Right atrium auricular region (tissue), 2 donors: ENCODE measurements around the gene SKAP1. TPM values are rescaled to one million over a fixed set of nuclear protein-coding genes. Genes with fewer than 3 reads are reported as not detected.
"Not testable (repeated sequence)": the region's sequence is repeated elsewhere in the genome, so short reads cannot be mapped to it uniquely, and the experiment has no call there.

Source experiments
- DNase-seq: peaks from one replicate; pipeline ENCODE4 v3.0.0-alpha.2; 2019; ENCODE audit warnings: low spot score
- H3K27ac ChIP-seq, 2 donors: fragments of 200-600 bp; sonication (generic); 1 replicate in 1 of 2; 2 replicates in 1 of 2; pipeline ENCODE4 v1.5.1; 2016 to 2019
- H3K27me3 ChIP-seq, 2 donors: fragments of 200-600 bp; sonication (generic); one replicate each; pipeline versions ENCODE4 v1.5.1 to v1.6.0; 2017 to 2019
- H3K36me3 ChIP-seq: fragments of 200-600 bp; sonication (generic); one replicate; pipeline ENCODE4 v1.5.1; 2016
- H3K4me1 ChIP-seq, 2 donors: fragments of 200-600 bp; sonication (generic); one replicate each; pipeline versions ENCODE4 v1.5.1 to v1.6.0; 2017 to 2019
- H3K4me3 ChIP-seq, 2 donors: fragments of 200-600 bp; sonication (generic); 1 replicate in 1 of 2; 2 replicates in 1 of 2; pipeline ENCODE4 v1.5.1; 2017 to 2019; ENCODE audit warnings: mild to moderate bottlenecking in 1 of 2, moderate library complexity in 1 of 2
- H3K9me3 ChIP-seq, 2 donors: fragments of 200-600 bp; sonication (generic); one replicate each; pipeline ENCODE4 v1.5.1; 2019
- CTCF ChIP-seq, 2 donors: fragments of 200-600 bp; sonication (generic); IDR thresholded peaks; one replicate each; pipeline ENCODE4 v1.5.1; 2019; ENCODE audit warnings: antibody characterized with exemption in 2 of 2
- total RNA-seq, 2 donors: library from RNA; depleted of rRNA; stranded (reverse); fragments of >200 nt; gene quantifications; one replicate each; pipeline ENCODE4 v1.1.0, GENCODE V29; 2016

Gene SKAP1
- total RNA-seq, 2 donors from 2014 or later: not detected

- H3K4me1 ChIP-seq: no peaks in the 10 kb centered on the region
- no peaks in the 10 kb centered on the region for H3K27me3 ChIP-seq
- no peaks in the 10 kb centered on the region for H3K36me3 ChIP-seq
- no peak overlapping the region for H3K27ac ChIP-seq
- no peak overlapping the region for H3K4me3 ChIP-seq
- no peak for TF ChIP-seq CTCF (IDR thresholded peaks at IDR 0.05)
- DNase-seq: no peak
- H3K9me3 ChIP-seq: no peaks in the 10 kb centered on the region
Observed at GRCh38 chr17:48192321-48192731, 237.7 kb downstream of the SKAP1 start.

GRCh38 chr17:48191362-48191761 is 238.7 kb downstream of the SKAP1 start:
- no peak for TF ChIP-seq CTCF (IDR thresholded peaks at IDR 0.05)
- DNase-seq: no peak
- Histone ChIP-seq H3K36me3 (no peaks in the 10 kb centered on the region), H3K4me3 (no peak overlapping the region), H3K4me1 (no peaks in the 10 kb centered on the region), H3K27me3 (no peaks in the 10 kb centered on the region), H3K27ac (no peak overlapping the region), H3K9me3 (no peaks in the 10 kb centered on the region)

GRCh38 chr17:48190871-48191270 is 239.1 kb downstream of the SKAP1 start:
- Histone ChIP-seq H3K9me3 (no peaks in the 10 kb centered on the region), H3K27ac (no peak overlapping the region), H3K4me3 (no peak overlapping the region), H3K4me1 (no peaks in the 10 kb centered on the region), H3K27me3 (no peaks in the 10 kb centered on the region), H3K36me3 (no peaks in the 10 kb centered on the region)
- no peak for TF ChIP-seq CTCF (IDR thresholded peaks at IDR 0.05)
- no peak for DNase-seq

DNA sequence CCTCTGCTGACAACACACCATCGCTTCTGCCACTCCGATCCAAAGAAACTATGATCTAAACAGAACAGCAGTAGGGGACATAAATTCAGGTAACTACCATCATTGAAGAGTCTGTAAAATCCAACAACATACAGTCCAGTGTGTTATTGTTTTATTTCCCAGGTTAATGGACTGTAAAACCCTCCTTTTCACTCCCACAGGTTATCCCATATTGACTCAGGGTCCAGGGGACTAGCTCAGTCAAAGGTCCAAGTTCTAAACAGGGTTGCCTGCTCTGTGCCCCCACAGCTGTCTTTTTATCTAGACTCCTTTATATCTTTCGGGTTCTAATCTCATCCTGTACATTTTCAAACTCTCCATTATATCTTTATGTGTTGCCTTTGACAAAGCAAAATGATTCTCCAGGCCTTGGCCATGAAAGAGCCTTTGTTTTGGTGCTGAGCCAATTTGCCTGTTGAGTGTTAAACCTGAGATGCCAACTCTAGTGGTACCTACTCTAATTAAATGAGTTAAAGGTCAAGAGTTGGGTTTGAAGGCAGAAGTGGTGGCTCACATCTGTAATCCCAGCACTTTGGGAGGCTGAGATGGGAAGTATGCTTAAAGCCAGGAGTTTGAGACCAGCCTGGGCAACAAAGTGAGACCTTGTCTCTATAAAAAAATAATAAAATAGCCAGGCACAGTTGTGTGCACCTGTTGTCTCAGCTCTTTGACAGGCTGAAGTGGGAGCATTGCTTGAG is 242.0 kb downstream of the SKAP1 start:
- Histone ChIP-seq H3K36me3 (no peaks in the 10 kb centered on the region), H3K4me1 (no peaks in the 10 kb centered on the region), H3K4me3 (no peak overlapping the region), H3K27ac (no peak overlapping the region), H3K9me3 (no peaks in the 10 kb centered on the region), H3K27me3 (no peaks in the 10 kb centered on the region)
- no peak for DNase-seq
- no peak for TF ChIP-seq CTCF (IDR thresholded peaks at IDR 0.05)

GRCh38 chr17:48186317-48186716 is 243.7 kb downstream of the SKAP1 start:
- H3K4me3 ChIP-seq, H3K36me3 ChIP-seq, DNase-seq, H3K27ac ChIP-seq, H3K27me3 ChIP-seq, H3K9me3 ChIP-seq, H3K4me1 ChIP-seq: not testable (repeated sequence)

DNA sequence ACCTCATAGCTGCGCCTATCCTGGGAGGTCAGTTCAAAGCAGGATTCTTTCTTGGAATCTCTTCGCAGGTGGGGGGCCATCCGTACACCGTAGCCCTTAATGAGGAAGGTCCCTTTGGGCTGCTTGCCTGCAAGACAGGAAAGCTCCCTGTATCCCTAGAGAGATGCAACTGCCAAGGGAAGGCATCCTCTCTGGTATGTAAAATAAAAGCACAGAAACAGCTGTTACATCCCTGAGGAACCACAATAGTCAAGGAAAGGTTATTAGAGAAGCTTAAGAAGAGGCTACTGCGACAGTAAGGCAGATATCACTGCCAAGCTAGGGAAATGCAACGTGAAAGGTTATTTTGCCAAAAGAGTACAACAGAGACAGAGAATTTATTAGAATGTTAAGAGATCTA is 245.3 kb downstream of the SKAP1 start:
- Histone ChIP-seq H3K4me3 (no peak overlapping the region), H3K9me3 (no peaks in the 10 kb centered on the region), H3K27me3 (no peaks in the 10 kb centered on the region), H3K36me3 (no peaks in the 10 kb centered on the region), H3K27ac (no peak overlapping the region), H3K4me1 (no peaks in the 10 kb centered on the region)
- TF ChIP-seq CTCF (IDR thresholded peaks at IDR 0.05): no peak
- no peak for DNase-seq
